Measurements from ENCODE around the gene RPS6KA6. TPM values are rescaled to one million over a fixed set of nuclear protein-coding genes. Genes with fewer than 3 reads are reported as not detected.

RPS6KA6 gene
- polyA plus RNA-seq (2013, experiment 1 of 2): 3.7 TPM
- polyA plus RNA-seq (2013, experiment 2 of 2): 3.7 TPM

- Histone ChIP-seq H3K4me3 (ENCODE audit: extremely low read depth, insufficient read depth, low read length, poor library complexity, severe bottlenecking) (peak within 1 kb of the TSS; percentile 53), H3K27ac (ENCODE audit: low read depth, low read length, severe bottlenecking) (no peak within 1 kb of the TSS), H3K36me3 (ENCODE audit: control insufficient read depth, insufficient read depth, low read length) (no peaks in the 10 kb centered on the region), H3K9me3 (ENCODE audit: control insufficient read depth, low read length) (no peaks in the 10 kb centered on the region), H3K4me1 (ENCODE audit: control insufficient read depth, insufficient read depth, low read length, poor library complexity, severe bottlenecking) (no peaks in the 10 kb centered on the region)
- WGBS, 2 experiments (ENCODE audit: insufficient coverage in 2 of 2): 0% methylated on average over 4 of the region's 81 CpGs; no CpG with 5 or more reads in 1 of the 2 experiments
These were observed at the start of gene RPS6KA6 for GRCh38 chrX:84187533-84188319. Gene RPS6KA6, minus strand, starts transcription at chrX:84188199. Its CDS starts 300 bp downstream, at chrX:84187899.

- Histone ChIP-seq H3K4me1 (ENCODE audit: control insufficient read depth, insufficient read depth, low read length, poor library complexity, severe bottlenecking) (no peaks in the 10 kb centered on the region), H3K36me3 (ENCODE audit: control insufficient read depth, insufficient read depth, low read length) (no peaks in the 10 kb centered on the region), H3K4me3 (ENCODE audit: extremely low read depth, insufficient read depth, low read length, poor library complexity, severe bottlenecking) (no peak overlapping the region), H3K27ac (ENCODE audit: low read depth, low read length, severe bottlenecking) (no peak overlapping the region), H3K9me3 (ENCODE audit: control insufficient read depth, low read length) (no peaks in the 10 kb centered on the region)
- WGBS, 2 experiments (ENCODE audit: insufficient coverage in 2 of 2): no CpG with 5 or more reads among the region's 3 CpGs
These were observed 36.7 kb upstream of the RPS6KA6 start for GRCh38 chrX:84224741-84225140.

GRCh38 chrX:84223261-84223660 is 35.3 kb upstream of the RPS6KA6 start:
- Histone ChIP-seq H3K36me3 (ENCODE audit: control insufficient read depth, insufficient read depth, low read length) (no peaks in the 10 kb centered on the region), H3K9me3 (ENCODE audit: control insufficient read depth, low read length) (no peaks in the 10 kb centered on the region), H3K4me1 (ENCODE audit: control insufficient read depth, insufficient read depth, low read length, poor library complexity, severe bottlenecking) (no peaks in the 10 kb centered on the region), H3K27ac (ENCODE audit: low read depth, low read length, severe bottlenecking) (no peak overlapping the region), H3K4me3 (ENCODE audit: extremely low read depth, insufficient read depth, low read length, poor library complexity, severe bottlenecking) (no peak overlapping the region)

- Histone ChIP-seq H3K4me1 (ENCODE audit: control insufficient read depth, insufficient read depth, low read length, poor library complexity, severe bottlenecking) (no peaks in the 10 kb centered on the region), H3K36me3 (ENCODE audit: control insufficient read depth, insufficient read depth, low read length) (no peaks in the 10 kb centered on the region), H3K9me3 (ENCODE audit: control insufficient read depth, low read length) (no peaks in the 10 kb centered on the region), H3K27ac (ENCODE audit: low read depth, low read length, severe bottlenecking) (no peak overlapping the region), H3K4me3 (ENCODE audit: extremely low read depth, insufficient read depth, low read length, poor library complexity, severe bottlenecking) (no peak overlapping the region)
- no CpG with 5 or more reads among the region's 2 CpGs for WGBS, 2 experiments (ENCODE audit: insufficient coverage in 2 of 2)
These were observed 33.2 kb upstream of the RPS6KA6 start for GRCh38 chrX:84221181-84221580.

DNA sequence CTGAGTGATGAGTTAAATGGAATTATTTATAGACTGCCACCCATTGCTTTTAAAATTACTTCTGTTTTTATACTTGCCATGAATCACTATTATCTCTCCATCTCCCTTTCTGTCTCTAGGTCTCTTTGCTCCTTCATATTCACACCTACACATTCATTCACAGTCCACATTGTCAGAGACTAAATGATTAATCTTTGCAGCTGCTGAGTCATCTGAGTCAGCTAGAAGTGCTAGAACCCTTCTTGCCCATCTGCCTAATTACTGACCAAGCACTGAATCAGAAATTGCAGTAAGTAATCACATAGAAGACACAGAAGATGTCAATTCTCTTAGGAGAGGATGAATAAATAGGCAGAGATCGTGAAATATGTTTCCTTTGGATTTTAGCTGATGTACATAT is 31.6 kb upstream of the RPS6KA6 start:
- Histone ChIP-seq H3K27ac (ENCODE audit: low read depth, low read length, severe bottlenecking) (no peak overlapping the region), H3K4me3 (ENCODE audit: extremely low read depth, insufficient read depth, low read length, poor library complexity, severe bottlenecking) (no peak overlapping the region), H3K9me3 (ENCODE audit: control insufficient read depth, low read length) (no peaks in the 10 kb centered on the region), H3K4me1 (ENCODE audit: control insufficient read depth, insufficient read depth, low read length, poor library complexity, severe bottlenecking) (no peaks in the 10 kb centered on the region), H3K36me3 (ENCODE audit: control insufficient read depth, insufficient read depth, low read length) (no peaks in the 10 kb centered on the region)
- no CpG with 5 or more reads among the region's 1 CpG for WGBS, 2 experiments (ENCODE audit: insufficient coverage in 2 of 2)

GRCh38 chrX:84218726-84219125 is 30.7 kb upstream of the RPS6KA6 start:
- H3K36me3 ChIP-seq (ENCODE audit: control insufficient read depth, insufficient read depth, low read length): no peaks in the 10 kb centered on the region
- no peaks in the 10 kb centered on the region for H3K4me1 ChIP-seq (ENCODE audit: control insufficient read depth, insufficient read depth, low read length, poor library complexity, severe bottlenecking)
- H3K9me3 ChIP-seq (ENCODE audit: control insufficient read depth, low read length): no peaks in the 10 kb centered on the region
- H3K27ac ChIP-seq (ENCODE audit: low read depth, low read length, severe bottlenecking): no peak overlapping the region
- no peak overlapping the region for H3K4me3 ChIP-seq (ENCODE audit: extremely low read depth, insufficient read depth, low read length, poor library complexity, severe bottlenecking)
- no CpG with 5 or more reads among the region's 1 CpG for WGBS, 2 experiments (ENCODE audit: insufficient coverage in 2 of 2)

GRCh38 chrX:84216881-84217280 is 28.9 kb upstream of the RPS6KA6 start:
- Histone ChIP-seq H3K36me3 (ENCODE audit: control insufficient read depth, insufficient read depth, low read length) (no peaks in the 10 kb centered on the region), H3K9me3 (ENCODE audit: control insufficient read depth, low read length) (no peaks in the 10 kb centered on the region), H3K4me1 (ENCODE audit: control insufficient read depth, insufficient read depth, low read length, poor library complexity, severe bottlenecking) (no peaks in the 10 kb centered on the region), H3K27ac (ENCODE audit: low read depth, low read length, severe bottlenecking) (no peak overlapping the region), H3K4me3 (ENCODE audit: extremely low read depth, insufficient read depth, low read length, poor library complexity, severe bottlenecking) (no peak overlapping the region)
- WGBS, 2 experiments (ENCODE audit: insufficient coverage in 2 of 2): no CpG with 5 or more reads among the region's 2 CpGs

- 73 to 75% methylated on average over 2 of the region's 5 CpGs for WGBS, 2 experiments (ENCODE audit: insufficient coverage in 2 of 2)
These were observed 28.4 kb upstream of the RPS6KA6 start for GRCh38 chrX:84216406-84216805.

DNA sequence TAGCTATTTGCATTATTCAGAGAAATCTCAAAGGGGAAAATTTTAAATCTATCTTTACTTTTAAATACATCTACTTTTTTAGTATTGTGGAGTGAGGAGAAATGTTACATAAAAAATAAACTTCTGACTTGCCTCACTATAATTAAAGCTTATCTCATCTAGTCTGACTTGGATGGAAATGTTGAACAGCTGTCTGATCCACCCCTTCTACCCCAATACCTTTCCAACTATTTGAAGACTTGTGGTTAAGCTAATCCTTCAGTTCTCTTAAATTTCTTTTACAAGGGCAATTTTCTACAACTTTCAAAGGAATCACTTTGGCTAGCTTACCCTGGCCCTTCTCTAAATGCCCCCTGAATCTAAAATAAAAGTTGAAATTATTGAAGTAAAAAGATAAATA is 17.3 kb upstream of the RPS6KA6 start:
- no peak overlapping the region for H3K27ac ChIP-seq (ENCODE audit: low read depth, low read length, severe bottlenecking)
- no peaks in the 10 kb centered on the region for H3K9me3 ChIP-seq (ENCODE audit: control insufficient read depth, low read length)
- no peak overlapping the region for H3K4me3 ChIP-seq (ENCODE audit: extremely low read depth, insufficient read depth, low read length, poor library complexity, severe bottlenecking)
- H3K4me1 ChIP-seq (ENCODE audit: control insufficient read depth, insufficient read depth, low read length, poor library complexity, severe bottlenecking): no peaks in the 10 kb centered on the region
- H3K36me3 ChIP-seq (ENCODE audit: control insufficient read depth, insufficient read depth, low read length): no peaks in the 10 kb centered on the region

More at GRCh38 chrX:84216406-84216805, 28.4 kb upstream of the RPS6KA6 start:
- Histone ChIP-seq H3K4me3 (ENCODE audit: extremely low read depth, insufficient read depth, low read length, poor library complexity, severe bottlenecking) (no peak overlapping the region), H3K9me3 (ENCODE audit: control insufficient read depth, low read length) (no peaks in the 10 kb centered on the region), H3K27ac (ENCODE audit: low read depth, low read length, severe bottlenecking) (no peak overlapping the region), H3K36me3 (ENCODE audit: control insufficient read depth, insufficient read depth, low read length) (no peaks in the 10 kb centered on the region), H3K4me1 (ENCODE audit: control insufficient read depth, insufficient read depth, low read length, poor library complexity, severe bottlenecking) (no peaks in the 10 kb centered on the region)

GRCh38 chrX:84199688-84200087 is 11.7 kb upstream of the RPS6KA6 start:
- Histone ChIP-seq H3K4me3 (ENCODE audit: extremely low read depth, insufficient read depth, low read length, poor library complexity, severe bottlenecking) (no peak overlapping the region), H3K36me3 (ENCODE audit: control insufficient read depth, insufficient read depth, low read length) (no peaks in the 10 kb centered on the region), H3K4me1 (ENCODE audit: control insufficient read depth, insufficient read depth, low read length, poor library complexity, severe bottlenecking) (no peaks in the 10 kb centered on the region), H3K9me3 (ENCODE audit: control insufficient read depth, low read length) (no peaks in the 10 kb centered on the region), H3K27ac (ENCODE audit: low read depth, low read length, severe bottlenecking) (no peak overlapping the region)
- no CpG with 5 or more reads among the region's 1 CpG for WGBS, 2 experiments (ENCODE audit: insufficient coverage in 2 of 2)

- Histone ChIP-seq H3K27ac (ENCODE audit: low read depth, low read length, severe bottlenecking) (no peak overlapping the region), H3K4me3 (ENCODE audit: extremely low read depth, insufficient read depth, low read length, poor library complexity, severe bottlenecking) (no peak overlapping the region), H3K4me1 (ENCODE audit: control insufficient read depth, insufficient read depth, low read length, poor library complexity, severe bottlenecking) (no peaks in the 10 kb centered on the region), H3K36me3 (ENCODE audit: control insufficient read depth, insufficient read depth, low read length) (no peaks in the 10 kb centered on the region), H3K9me3 (ENCODE audit: control insufficient read depth, low read length) (no peaks in the 10 kb centered on the region)
- WGBS, 2 experiments (ENCODE audit: insufficient coverage in 2 of 2): no CpG with 5 or more reads among the region's 1 CpG
These were observed 9.6 kb upstream of the RPS6KA6 start for GRCh38 chrX:84197550-84197949.
